HT1080 (cell line): ENCODE results near the gene CEP135. TPM values are rescaled to one million over a fixed set of nuclear protein-coding genes. Genes with fewer than 3 reads are reported as not detected.
"Not testable (repeated sequence)": the region's sequence is repeated elsewhere in the genome, so short reads cannot be mapped to it uniquely, and the experiment has no call there.

ENCODE experiments used
- DNase-seq: peaks from one replicate; pipeline ENCODE4 v3.0.0-alpha.2; 2015; ENCODE audit warnings: low read depth
- total RNA-seq: library from RNA; depleted of rRNA; stranded (reverse); fragments of >200 nt; shearing (Covaris generic); gene quantifications from 2 replicates; pipeline ENCODE4 v1.2.3, GENCODE V29; 2014; rRNA removed

The CEP135 gene
- total RNA-seq, 1 experiment from 2014 or later = 8.1 TPM

DNA sequence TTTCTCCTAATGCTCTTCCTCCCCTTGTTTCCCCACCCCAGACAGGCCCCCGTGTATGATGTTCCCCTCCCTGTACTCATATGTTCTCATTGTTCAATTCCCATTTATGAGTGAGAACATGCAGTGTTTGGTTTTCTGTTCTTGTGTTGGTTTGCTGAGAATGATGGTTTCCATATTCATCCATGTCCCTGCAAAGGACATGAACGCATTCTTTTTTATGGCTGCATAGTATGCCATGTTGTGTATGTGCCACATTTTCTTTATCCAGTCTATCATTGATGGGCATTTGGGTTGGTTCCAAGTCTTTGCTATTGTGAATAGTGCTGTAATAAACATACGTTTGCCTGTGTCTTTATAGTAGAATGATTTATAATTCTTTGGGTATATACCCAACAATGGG is 124.0 kb downstream of the CEP135 start:
- not testable (repeated sequence) for DNase-seq

DNA sequence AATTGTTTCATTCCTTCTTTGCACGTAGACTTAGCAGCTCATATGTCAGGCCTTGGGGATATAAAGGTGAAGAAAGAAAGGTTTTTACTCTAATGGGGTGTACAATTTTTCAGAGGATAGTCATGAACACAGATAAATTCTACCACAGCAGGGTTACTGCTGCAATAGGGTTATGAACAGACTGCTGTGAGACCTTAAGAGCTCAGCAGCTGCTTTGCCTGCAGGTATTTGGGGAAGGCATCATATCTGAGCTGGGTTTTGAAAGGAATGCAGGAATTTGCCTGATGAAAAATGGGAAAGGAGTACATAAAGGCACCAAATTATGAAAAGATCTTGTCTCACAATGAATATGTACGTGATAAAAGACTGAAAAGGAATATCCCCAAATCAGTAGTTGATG is 128.9 kb downstream of the CEP135 start:
- DNase-seq = no peak

- DNase-seq = no peak
Measured at GRCh38 chr4:56078866-56079265, 130.1 kb downstream of the CEP135 start.

GRCh38 chr4:56080384-56080783 is 131.6 kb downstream of the CEP135 start:
- no peak for DNase-seq

GRCh38 chr4:56082829-56083228 is 134.1 kb downstream of the CEP135 start:
- DNase-seq = no peak

Other genes with a start within 250 kb of the CEP135 start
- gene EXOC1L, start 129.2 kb upstream of the CEP135 start, total RNA-seq = not detected in 2 replicates
- 42.3 and 48.2 TPM in 2 replicates for gene EXOC1, start 95.3 kb upstream of the CEP135 start, total RNA-seq